ENCODE results near the gene HOGA1. TPM values are rescaled to one million over a fixed set of nuclear protein-coding genes. Genes with fewer than 3 reads are reported as not detected.
A peak's percentile ranks its signal among the peaks of the same experiment; 100 is the strongest.

Gene HOGA1
- total and polyA plus RNA-seq, 2 of the 13 experiments (the other 11 are each of a cell fraction or from before 2014, with no cell fraction given) = 7.6 to 19.5 TPM

DNA sequence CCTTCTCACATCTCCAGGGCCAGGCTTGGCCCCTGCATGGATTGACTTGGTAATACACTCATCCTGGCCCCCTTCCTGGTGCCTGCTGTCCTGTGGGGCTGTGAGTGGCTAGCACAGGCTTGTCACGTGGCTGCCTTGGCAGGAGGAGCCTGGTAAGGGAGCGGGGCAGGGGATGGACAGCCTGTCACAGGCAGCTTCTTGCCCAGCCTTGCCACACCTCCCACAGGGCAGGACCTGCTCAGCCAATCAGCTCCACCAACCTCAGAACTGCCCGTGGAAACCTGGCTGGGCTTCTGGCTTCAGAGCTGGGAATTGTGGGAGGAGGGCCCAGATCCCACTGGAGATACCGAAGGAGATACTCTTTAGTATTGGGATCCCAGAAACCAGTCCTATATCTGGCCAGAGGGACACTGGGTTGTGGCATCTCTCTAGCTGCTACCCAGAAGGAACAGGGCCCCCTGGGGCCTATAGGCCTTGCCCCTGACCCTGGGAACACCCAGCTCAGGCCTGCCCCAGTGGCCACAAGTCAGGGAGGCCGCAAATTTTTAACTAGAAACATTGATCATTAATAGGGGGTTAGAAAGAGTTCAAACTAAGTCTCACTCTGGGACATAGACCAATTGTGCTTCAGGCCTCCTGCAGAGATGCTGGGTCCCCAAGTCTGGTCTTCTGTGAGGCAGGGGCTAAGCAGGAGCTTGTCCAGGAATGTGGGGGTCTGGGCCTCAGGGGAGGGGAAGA is at the start of gene HOGA1 (continued):
- TF ChIP-seq HNRNPUL1 (IDR thresholded peaks at IDR 0.05; ENCODE audit: low read depth, low read length) (no peak), SCMH1 (CRISPR knock-in tag; IDR thresholded peaks at IDR 0.05; ENCODE audit: borderline replicate concordance) (no peak), NFKB2 (CRISPR knock-in tag; IDR thresholded peaks at IDR 0.05; ENCODE audit: borderline replicate concordance) (0 out of 2 replicates have a peak, but pooled peaks have one; percentile 31), GATA4 (IDR thresholded peaks at IDR 0.05; ENCODE audit: borderline replicate concordance, low read depth) (0 out of 2 replicates have a peak, but pooled peaks have one; percentile 19), ZBTB7A (CRISPR knock-in tag; IDR thresholded peaks at IDR 0.05) (no peak), ZNF788 (CRISPR knock-in tag; IDR thresholded peaks at IDR 0.05; ENCODE audit: borderline replicate concordance) (peak; percentile 51; the same call in 1 of the 2 replicates), GATAD1 (CRISPR knock-in tag; IDR thresholded peaks at IDR 0.05) (peak; percentile 58; the same call in 1 of the 2 replicates), RFXAP (CRISPR knock-in tag; IDR thresholded peaks at IDR 0.05; ENCODE audit: borderline replicate concordance) (0 out of 2 replicates have a peak, but pooled peaks have one; percentile 47), ZNF33A (CRISPR knock-in tag; IDR thresholded peaks at IDR 0.05; ENCODE audit: borderline replicate concordance) (no peak), ATF7-NPFF (CRISPR knock-in tag; IDR thresholded peaks at IDR 0.05; ENCODE audit: low read depth) (no peak), IRF2 (CRISPR knock-in tag; IDR thresholded peaks at IDR 0.05) (0 out of 2 replicates have a peak, but pooled peaks have one; percentile 34), ZNF713 (CRISPR knock-in tag; IDR thresholded peaks at IDR 0.05) (no peak), ZNF441 (CRISPR knock-in tag; IDR thresholded peaks at IDR 0.05; ENCODE audit: borderline replicate concordance) (no peak), ZNF747 (CRISPR knock-in tag; IDR thresholded peaks at IDR 0.05; ENCODE audit: borderline replicate concordance) (no peak), SALL2 (CRISPR knock-in tag; IDR thresholded peaks at IDR 0.05) (0 out of 2 replicates have a peak, but pooled peaks have one; percentile 5), ZNF703 (CRISPR knock-in tag; IDR thresholded peaks at IDR 0.05; ENCODE audit: borderline replicate concordance) (no peak)
- TF ChIP-seq, protein P1, sequence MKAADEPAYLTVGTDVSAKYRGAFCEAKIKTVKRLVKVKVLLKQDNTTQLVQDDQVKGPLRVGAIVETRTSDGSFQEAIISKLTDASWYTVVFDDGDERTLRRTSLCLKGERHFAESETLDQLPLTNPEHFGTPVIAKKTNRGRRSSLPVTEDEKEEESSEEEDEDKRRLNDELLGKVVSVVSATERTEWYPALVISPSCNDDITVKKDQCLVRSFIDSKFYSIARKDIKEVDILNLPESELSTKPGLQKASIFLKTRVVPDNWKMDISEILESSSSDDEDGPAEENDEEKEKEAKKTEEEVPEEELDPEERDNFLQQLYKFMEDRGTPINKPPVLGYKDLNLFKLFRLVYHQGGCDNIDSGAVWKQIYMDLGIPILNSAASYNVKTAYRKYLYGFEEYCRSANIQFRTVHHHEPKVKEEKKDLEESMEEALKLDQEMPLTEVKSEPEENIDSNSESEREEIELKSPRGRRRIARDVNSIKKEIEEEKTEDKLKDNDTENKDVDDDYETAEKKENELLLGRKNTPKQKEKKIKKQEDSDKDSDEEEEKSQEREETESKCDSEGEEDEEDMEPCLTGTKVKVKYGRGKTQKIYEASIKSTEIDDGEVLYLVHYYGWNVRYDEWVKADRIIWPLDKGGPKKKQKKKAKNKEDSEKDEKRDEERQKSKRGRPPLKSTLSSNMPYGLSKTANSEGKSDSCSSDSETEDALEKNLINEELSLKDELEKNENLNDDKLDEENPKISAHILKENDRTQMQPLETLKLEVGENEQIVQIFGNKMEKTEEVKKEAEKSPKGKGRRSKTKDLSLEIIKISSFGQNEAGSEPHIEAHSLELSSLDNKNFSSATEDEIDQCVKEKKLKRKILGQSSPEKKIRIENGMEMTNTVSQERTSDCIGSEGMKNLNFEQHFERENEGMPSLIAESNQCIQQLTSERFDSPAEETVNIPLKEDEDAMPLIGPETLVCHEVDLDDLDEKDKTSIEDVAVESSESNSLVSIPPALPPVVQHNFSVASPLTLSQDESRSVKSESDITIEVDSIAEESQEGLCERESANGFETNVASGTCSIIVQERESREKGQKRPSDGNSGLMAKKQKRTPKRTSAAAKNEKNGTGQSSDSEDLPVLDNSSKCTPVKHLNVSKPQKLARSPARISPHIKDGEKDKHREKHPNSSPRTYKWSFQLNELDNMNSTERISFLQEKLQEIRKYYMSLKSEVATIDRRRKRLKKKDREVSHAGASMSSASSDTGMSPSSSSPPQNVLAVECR (CRISPR knock-in tag; IDR thresholded peaks at IDR 0.05; ENCODE audit: borderline replicate concordance) = peak; percentile 57; the same call in 1 of the 2 replicates
- TF ChIP-seq, protein P2, sequence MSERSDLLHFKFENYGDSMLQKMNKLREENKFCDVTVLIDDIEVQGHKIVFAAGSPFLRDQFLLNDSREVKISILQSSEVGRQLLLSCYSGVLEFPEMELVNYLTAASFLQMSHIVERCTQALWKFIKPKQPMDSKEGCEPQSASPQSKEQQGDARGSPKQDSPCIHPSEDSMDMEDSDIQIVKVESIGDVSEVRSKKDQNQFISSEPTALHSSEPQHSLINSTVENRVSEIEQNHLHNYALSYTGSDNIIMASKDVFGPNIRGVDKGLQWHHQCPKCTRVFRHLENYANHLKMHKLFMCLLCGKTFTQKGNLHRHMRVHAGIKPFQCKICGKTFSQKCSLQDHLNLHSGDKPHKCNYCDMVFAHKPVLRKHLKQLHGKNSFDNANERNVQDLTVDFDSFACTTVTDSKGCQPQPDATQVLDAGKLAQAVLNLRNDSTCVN (CRISPR knock-in tag; IDR thresholded peaks at IDR 0.05; ENCODE audit: borderline replicate concordance) = peak; percentile 26; the same call in 1 of the 2 replicates
- TF ChIP-seq, protein P3, sequence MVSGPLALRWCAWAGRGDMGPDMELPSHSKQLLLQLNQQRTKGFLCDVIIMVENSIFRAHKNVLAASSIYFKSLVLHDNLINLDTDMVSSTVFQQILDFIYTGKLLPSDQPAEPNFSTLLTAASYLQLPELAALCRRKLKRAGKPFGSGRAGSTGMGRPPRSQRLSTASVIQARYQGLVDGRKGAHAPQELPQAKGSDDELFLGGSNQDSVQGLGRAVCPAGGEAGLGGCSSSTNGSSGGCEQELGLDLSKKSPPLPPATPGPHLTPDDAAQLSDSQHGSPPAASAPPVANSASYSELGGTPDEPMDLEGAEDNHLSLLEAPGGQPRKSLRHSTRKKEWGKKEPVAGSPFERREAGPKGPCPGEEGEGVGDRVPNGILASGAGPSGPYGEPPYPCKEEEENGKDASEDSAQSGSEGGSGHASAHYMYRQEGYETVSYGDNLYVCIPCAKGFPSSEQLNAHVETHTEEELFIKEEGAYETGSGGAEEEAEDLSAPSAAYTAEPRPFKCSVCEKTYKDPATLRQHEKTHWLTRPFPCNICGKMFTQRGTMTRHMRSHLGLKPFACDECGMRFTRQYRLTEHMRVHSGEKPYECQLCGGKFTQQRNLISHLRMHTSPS (CRISPR knock-in tag; IDR thresholded peaks at IDR 0.05; ENCODE audit: low read depth) = peak; percentile 78
- TF ChIP-seq, protein P4, sequence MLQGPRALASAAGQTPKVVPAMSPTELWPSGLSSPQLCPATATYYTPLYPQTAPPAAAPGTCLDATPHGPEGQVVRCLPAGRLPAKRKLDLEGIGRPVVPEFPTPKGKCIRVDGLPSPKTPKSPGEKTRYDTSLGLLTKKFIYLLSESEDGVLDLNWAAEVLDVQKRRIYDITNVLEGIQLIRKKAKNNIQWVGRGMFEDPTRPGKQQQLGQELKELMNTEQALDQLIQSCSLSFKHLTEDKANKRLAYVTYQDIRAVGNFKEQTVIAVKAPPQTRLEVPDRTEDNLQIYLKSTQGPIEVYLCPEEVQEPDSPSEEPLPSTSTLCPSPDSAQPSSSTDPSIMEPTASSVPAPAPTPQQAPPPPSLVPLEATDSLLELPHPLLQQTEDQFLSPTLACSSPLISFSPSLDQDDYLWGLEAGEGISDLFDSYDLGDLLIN (CRISPR knock-in tag; IDR thresholded peaks at IDR 0.05; ENCODE audit: borderline replicate concordance) = no peak

Measured in HepG2 (cell line).